ENCODE data around the gene PRSS36.

DNA sequence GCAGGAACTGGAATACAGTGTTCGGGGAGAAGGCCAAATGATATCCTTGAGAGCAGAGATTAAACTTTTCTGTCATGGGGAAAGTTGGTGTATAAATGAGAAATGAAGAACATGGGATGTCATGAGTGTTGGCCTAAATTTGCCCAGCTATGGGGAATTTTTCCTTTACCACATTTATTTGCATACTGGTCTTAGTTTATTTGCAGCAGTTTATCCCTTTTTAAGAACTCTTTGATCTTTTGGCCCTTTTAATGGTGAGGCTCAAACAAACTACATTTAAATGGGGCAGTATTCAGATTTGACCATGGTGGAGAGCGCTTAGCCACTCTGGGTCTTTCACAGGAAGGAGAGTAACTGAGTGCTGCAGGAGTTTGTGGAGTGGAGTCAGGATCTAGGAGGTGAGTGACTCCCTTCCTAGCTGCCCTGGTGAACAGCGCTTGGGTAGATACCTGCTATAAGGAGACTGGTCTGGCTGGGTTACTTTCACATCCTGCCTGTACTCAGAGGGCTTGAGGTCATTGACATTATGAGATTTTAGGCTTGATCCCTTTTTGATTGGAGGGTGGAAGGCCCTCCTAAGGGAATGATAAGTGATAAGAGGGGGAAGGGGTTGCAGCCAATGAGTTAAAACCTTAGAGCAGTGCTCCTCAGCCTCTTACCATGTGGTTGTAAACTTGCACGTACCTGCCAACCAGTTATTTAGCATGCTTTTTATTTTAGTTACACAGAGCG, 42.0 kb upstream of the PRSS36 start:
- TF ChIP-seq POLR2A (IDR thresholded peaks at IDR 0.05; ENCODE audit: low read depth, low read length) (no peak), CEBPB (IDR thresholded peaks at IDR 0.05; ENCODE audit: low read depth, low read length) (no peak), RCOR1 (IDR thresholded peaks at IDR 0.05; ENCODE audit: insufficient replicate concordance, low read length) (no peak)
- TF ChIP-seq, protein P1, sequence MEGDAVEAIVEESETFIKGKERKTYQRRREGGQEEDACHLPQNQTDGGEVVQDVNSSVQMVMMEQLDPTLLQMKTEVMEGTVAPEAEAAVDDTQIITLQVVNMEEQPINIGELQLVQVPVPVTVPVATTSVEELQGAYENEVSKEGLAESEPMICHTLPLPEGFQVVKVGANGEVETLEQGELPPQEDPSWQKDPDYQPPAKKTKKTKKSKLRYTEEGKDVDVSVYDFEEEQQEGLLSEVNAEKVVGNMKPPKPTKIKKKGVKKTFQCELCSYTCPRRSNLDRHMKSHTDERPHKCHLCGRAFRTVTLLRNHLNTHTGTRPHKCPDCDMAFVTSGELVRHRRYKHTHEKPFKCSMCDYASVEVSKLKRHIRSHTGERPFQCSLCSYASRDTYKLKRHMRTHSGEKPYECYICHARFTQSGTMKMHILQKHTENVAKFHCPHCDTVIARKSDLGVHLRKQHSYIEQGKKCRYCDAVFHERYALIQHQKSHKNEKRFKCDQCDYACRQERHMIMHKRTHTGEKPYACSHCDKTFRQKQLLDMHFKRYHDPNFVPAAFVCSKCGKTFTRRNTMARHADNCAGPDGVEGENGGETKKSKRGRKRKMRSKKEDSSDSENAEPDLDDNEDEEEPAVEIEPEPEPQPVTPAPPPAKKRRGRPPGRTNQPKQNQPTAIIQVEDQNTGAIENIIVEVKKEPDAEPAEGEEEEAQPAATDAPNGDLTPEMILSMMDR (conservative IDR thresholded peaks at IDR 0.05; ENCODE audit: low read depth, low read length), result no peak
